ENCODE results near the gene SPATC1L.

SPATC1L gene

GRCh38 chr21:46168659-46169386, 15.4 kb downstream of the SPATC1L start:
- ChIA-PET CTCF (interaction anchor here (2.2 kb wide), 1 partner anchor 26 kb away, joined by 5 read pairs; no protein-coding TSS in a partner anchor), POLR2A (no interaction called here)
- no peak for TF ChIP-seq CTCF (IDR thresholded peaks at IDR 0.05; ENCODE audit: control extremely low read depth, extremely low read depth, low read depth, missing control alignments)
- no peak for DNase-seq (ENCODE audit: extremely low spot score)

- DNase-seq (ENCODE audit: extremely low spot score): no peak
- ChIA-PET POLR2A (no interaction called here), CTCF (interaction anchor here (2.2 kb wide), 1 partner anchor 25 kb away, joined by 5 read pairs; no protein-coding TSS in a partner anchor)
These were observed 16.0 kb downstream of the SPATC1L start for GRCh38 chr21:46168238-46168637.

GRCh38 chr21:46165098-46165497, 19.2 kb downstream of the SPATC1L start:
- TF ChIP-seq CTCF (IDR thresholded peaks at IDR 0.05; ENCODE audit: control extremely low read depth, extremely low read depth, low read depth, missing control alignments): no peak
- no peak for DNase-seq (ENCODE audit: extremely low spot score)
- POLR2A ChIA-PET: no interaction called here
- CTCF ChIA-PET: no interaction called here

More at GRCh38 chr21:46168238-46168637, 16.0 kb downstream of the SPATC1L start:
- no peak for TF ChIP-seq CTCF (IDR thresholded peaks at IDR 0.05; ENCODE audit: control extremely low read depth, extremely low read depth, low read depth, missing control alignments)

GRCh38 chr21:46163380-46163779, 20.9 kb downstream of the SPATC1L start:
- no peak for TF ChIP-seq CTCF (IDR thresholded peaks at IDR 0.05; ENCODE audit: control extremely low read depth, extremely low read depth, low read depth, missing control alignments)
- CTCF ChIA-PET: interaction anchor here (2.7 kb wide), 1 partner anchor 20 kb away, joined by 8 read pairs; no protein-coding TSS in a partner anchor
- POLR2A ChIA-PET: no interaction called here
- DNase-seq (ENCODE audit: extremely low spot score): no peak

- DNase-seq (ENCODE audit: extremely low spot score): no peak
- ChIA-PET CTCF (interaction anchor here (2.7 kb wide), 1 partner anchor 18 kb away, joined by 8 read pairs; no protein-coding TSS in a partner anchor), POLR2A (no interaction called here)
- no peak for TF ChIP-seq CTCF (IDR thresholded peaks at IDR 0.05; ENCODE audit: control extremely low read depth, extremely low read depth, low read depth, missing control alignments)
These were observed 22.3 kb downstream of the SPATC1L start for GRCh38 chr21:46161633-46162592.

- TF ChIP-seq CTCF (IDR thresholded peaks at IDR 0.05; ENCODE audit: control extremely low read depth, extremely low read depth, low read depth, missing control alignments): no peak
- CTCF ChIA-PET: no interaction called here
These were observed 23.2 kb downstream of the SPATC1L start for GRCh38 chr21:46160907-46161632.

More at GRCh38 chr21:46160907-46161632, 23.2 kb downstream of the SPATC1L start:
- POLR2A ChIA-PET: no interaction called here
- DNase-seq (ENCODE audit: extremely low spot score): no peak
